ENCODE measurements around the gene SCRN2.

SCRN2 gene

GRCh38 chr17:47869114-47869513 is 28.0 kb upstream of the SCRN2 start:
- no peak overlapping the region for H3K27ac ChIP-seq

GRCh38 chr17:47867813-47868533 is 26.9 kb upstream of the SCRN2 start:
- no peak overlapping the region for H3K27ac ChIP-seq
- TF ChIP-seq CTCF (IDR thresholded peaks at IDR 0.05) (no peak), ZFX (IDR thresholded peaks at IDR 0.05; ENCODE audit: borderline replicate concordance) (no peak)

More at GRCh38 chr17:47869114-47869513, 28.0 kb upstream of the SCRN2 start:
- no peak for TF ChIP-seq CTCF (IDR thresholded peaks at IDR 0.05)
- no peak for TF ChIP-seq ZFX (IDR thresholded peaks at IDR 0.05; ENCODE audit: borderline replicate concordance)

- no peak overlapping the region for H3K27ac ChIP-seq
- TF ChIP-seq CTCF (IDR thresholded peaks at IDR 0.05) (no peak), ZFX (IDR thresholded peaks at IDR 0.05; ENCODE audit: borderline replicate concordance) (no peak)
These were observed 25.9 kb upstream of the SCRN2 start for GRCh38 chr17:47866941-47867340.

DNA sequence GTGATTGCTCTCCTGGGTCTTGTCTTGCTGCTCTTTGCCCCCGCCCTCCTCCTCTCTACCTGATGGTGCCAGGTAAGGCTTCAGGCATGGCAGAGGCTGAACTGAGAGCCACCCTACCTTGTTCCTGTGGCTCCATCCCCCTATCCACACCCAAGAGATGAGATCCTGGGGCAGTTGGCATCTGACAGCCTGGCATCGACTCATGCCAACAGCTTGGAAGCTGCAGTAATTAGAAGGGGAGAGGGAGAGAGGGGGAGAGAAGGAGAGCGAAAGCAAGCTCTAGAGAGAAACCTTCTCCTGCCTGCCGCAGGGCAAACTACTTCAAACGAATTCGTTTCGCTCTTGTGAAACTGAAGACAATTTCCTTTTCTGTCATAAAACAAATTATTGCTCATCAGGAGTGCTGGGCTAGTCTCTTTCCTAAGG is 23.7 kb upstream of the SCRN2 start:
- TF ChIP-seq ZFX (IDR thresholded peaks at IDR 0.05; ENCODE audit: borderline replicate concordance): no peak
- TF ChIP-seq CTCF (IDR thresholded peaks at IDR 0.05): no peak
- no peak overlapping the region for H3K27ac ChIP-seq

DNA sequence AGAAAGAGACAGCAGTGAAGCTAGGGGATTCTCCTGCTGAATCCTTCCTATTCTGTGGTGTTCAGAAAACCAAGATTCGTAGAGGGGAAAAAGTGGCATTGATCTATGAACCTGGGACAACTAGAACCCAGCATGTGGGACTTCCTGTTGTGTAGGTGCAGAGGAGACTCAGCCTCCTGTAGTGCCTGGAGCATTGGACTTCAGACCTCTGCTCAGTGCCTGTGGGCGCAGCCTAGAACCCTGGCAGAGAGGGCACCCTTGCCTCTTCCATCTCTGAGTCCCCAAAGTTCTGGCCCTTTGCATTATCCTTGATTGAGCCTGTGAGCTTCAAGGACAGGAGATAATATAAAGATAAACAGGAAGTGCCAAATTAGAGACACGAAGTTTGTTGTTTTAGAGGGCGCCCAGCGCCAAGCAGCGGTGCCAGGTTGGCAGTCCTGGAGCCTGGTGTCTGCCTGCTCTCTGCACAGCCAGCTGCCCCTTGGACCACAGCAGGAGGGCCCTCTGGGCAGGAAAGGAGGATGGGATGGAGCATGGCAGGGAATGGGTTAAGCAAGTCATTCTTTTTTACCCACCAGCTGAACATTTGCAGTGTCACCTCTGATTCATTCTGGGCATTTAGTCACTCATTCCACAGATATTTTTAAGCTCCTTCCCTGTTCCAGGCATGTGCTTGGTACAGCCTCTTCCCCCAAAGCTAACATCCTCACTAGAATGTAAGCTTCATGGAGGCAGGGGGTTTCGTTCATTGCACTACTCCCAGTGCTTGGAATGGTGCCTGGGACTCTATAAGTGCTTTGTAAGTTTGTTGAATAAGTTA is 21.8 kb upstream of the SCRN2 start:
- no peak for TF ChIP-seq ZFX (IDR thresholded peaks at IDR 0.05; ENCODE audit: borderline replicate concordance)
- TF ChIP-seq CTCF (IDR thresholded peaks at IDR 0.05): no peak
- no peak overlapping the region for H3K27ac ChIP-seq

- H3K27ac ChIP-seq: no peak overlapping the region
- TF ChIP-seq ZFX (IDR thresholded peaks at IDR 0.05; ENCODE audit: borderline replicate concordance) (no peak), CTCF (IDR thresholded peaks at IDR 0.05) (no peak)
These were observed 19.3 kb upstream of the SCRN2 start for GRCh38 chr17:47860386-47860785.

Data from 22Rv1 (cell line).